ENCODE measurements around the gene LRRC52.

Gene LRRC52, protein sequence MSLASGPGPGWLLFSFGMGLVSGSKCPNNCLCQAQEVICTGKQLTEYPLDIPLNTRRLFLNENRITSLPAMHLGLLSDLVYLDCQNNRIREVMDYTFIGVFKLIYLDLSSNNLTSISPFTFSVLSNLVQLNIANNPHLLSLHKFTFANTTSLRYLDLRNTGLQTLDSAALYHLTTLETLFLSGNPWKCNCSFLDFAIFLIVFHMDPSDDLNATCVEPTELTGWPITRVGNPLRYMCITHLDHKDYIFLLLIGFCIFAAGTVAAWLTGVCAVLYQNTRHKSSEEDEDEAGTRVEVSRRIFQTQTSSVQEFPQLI

DNA sequence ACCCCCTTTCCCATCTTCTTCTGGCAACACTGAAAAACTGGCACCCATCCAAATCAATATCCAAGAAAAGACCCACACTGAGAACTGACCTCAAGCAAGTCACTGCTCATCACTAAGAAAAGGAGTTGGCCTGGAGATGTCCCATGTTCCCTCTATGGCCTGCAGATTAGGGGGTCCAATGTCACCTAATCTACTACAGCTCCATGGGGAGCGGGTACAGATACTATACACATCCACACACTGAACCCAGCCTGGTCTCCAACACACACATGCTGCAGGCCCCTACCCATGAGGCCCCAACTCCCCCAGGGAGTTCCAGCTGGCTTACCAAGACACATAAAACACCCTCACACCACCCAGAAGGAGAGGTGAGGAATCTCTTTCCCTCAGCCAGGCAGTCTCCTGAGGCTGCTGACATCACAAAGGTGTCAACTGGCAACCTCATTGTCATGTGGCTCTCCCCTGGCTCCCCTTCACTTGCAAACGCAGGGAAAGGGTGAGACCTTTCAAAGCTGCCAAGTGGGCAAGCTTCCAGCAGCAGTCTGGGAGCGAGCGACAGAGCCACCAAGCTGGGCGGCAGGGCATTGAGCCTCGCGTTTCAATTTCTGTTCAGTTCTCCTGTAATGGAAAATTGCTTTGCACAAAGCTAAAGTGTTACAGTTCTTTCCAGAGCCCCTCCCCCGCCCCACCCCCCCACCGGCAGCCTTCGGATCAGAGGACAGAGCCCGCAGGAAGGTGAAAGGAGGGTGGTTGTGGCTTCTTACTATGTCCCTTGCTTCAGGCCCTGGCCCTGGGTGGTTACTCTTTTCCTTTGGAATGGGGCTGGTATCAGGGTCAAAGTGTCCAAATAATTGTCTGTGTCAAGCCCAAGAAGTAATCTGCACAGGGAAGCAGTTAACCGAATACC, at the start of gene LRRC52:
Gene LRRC52, plus strand, starts transcription at position 469 of the 907 bp plus-strand sequence. Its CDS starts 297 bp downstream, at position 766.
- no peaks in the 10 kb centered on the region for H3K27me3 ChIP-seq (replicated peaks; ENCODE audit: insufficient read depth, low read length)
- DNase-seq: no peak

DNA sequence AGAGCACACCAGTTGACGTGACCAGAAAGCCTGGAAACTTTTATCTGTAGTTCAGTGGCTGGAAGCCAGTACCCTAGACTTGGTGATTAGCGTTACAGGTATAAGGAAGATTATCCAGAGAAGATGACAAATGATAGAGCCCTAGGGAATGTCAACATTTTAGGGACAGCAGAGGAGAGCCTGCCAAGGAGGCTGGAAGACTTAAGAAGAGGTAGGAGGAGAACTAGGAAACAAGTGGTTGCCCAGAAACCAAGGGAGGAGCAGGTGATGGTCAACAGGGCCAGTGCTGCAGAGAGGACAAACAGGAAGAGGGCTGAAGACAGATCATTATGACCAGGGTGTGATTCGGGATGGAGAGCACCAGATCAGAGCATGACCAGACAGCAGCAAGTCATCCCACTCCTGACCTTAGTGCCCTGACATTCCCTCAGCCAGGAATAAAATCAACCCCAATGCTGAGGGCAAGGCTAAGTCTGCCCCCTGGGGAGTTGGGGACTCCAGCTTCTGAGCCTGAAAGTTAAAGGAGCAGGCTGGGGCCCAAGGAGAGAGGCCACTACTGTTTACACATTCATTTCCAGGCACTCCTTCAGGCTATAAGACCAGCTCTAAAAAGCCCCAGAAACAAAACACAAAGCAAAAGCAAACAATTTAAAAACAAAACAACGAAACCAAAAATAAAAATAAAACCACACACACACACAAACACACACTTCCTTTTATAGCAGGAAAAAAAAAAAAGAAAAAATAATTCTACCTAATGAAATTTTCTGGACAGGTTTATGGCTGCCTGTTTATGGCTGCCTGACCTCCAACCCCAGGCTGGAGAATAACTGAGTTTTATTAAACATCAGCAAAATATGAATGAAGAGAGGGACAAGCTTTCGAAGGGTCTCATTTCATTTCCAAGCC, 48.6 kb upstream of the LRRC52 start:
- H3K4me3 ChIP-seq (ENCODE audit: low read length): no peak overlapping the region
- no peaks in the 10 kb centered on the region for H4K20me1 ChIP-seq (ENCODE audit: insufficient read depth, low read length)
- 0 out of 2 replicates have a peak overlapping the region, but pooled peaks have one; percentile 13 for H3K4me2 ChIP-seq (ENCODE audit: low read depth, low read length)
- no peaks in the 10 kb centered on the region for H3K9me2 ChIP-seq (replicated peaks; ENCODE audit: insufficient read depth, low read length)
- peaks cover 9% of the 10 kb centered on the region for H3K4me1 ChIP-seq (ENCODE audit: low read length)
- H3F3A ChIP-seq (ENCODE audit: insufficient read depth, low read length): no peaks in the 10 kb centered on the region
- H3K9me3 ChIP-seq (replicated peaks; ENCODE audit: insufficient read depth, low read length): no peaks in the 10 kb centered on the region
- no peaks in the 10 kb centered on the region for H3K36me3 ChIP-seq (replicated peaks; ENCODE audit: insufficient read depth, low read length)
- no peak overlapping the region for H3K9ac ChIP-seq (ENCODE audit: low read length)
- H2AFZ ChIP-seq (ENCODE audit: low read length): peak overlapping the region; percentile 56
- peak; percentile 32 for DNase-seq
- no peaks in the 10 kb centered on the region for H3K27me3 ChIP-seq (replicated peaks; ENCODE audit: insufficient read depth, low read length)
- TF ChIP-seq, protein P1, sequence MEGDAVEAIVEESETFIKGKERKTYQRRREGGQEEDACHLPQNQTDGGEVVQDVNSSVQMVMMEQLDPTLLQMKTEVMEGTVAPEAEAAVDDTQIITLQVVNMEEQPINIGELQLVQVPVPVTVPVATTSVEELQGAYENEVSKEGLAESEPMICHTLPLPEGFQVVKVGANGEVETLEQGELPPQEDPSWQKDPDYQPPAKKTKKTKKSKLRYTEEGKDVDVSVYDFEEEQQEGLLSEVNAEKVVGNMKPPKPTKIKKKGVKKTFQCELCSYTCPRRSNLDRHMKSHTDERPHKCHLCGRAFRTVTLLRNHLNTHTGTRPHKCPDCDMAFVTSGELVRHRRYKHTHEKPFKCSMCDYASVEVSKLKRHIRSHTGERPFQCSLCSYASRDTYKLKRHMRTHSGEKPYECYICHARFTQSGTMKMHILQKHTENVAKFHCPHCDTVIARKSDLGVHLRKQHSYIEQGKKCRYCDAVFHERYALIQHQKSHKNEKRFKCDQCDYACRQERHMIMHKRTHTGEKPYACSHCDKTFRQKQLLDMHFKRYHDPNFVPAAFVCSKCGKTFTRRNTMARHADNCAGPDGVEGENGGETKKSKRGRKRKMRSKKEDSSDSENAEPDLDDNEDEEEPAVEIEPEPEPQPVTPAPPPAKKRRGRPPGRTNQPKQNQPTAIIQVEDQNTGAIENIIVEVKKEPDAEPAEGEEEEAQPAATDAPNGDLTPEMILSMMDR (IDR thresholded peaks at IDR 0.05; ENCODE audit: low read length): no peak
- TF ChIP-seq EZH2phosphoT487 (IDR thresholded peaks at IDR 0.05; ENCODE audit: low read length): no peak
- no peaks in the 10 kb centered on the region for H3K79me2 ChIP-seq (ENCODE audit: low read length)
- H3K27ac ChIP-seq (ENCODE audit: low read length): no peak overlapping the region

More for the DNA sequence above, at the start of gene LRRC52:
- H3K4me2 ChIP-seq (ENCODE audit: low read depth, low read length): no peak within 1 kb of the TSS
- H4K20me1 ChIP-seq (ENCODE audit: insufficient read depth, low read length): no peaks in the 10 kb centered on the region
- TF ChIP-seq EZH2phosphoT487 (IDR thresholded peaks at IDR 0.05; ENCODE audit: low read length) (no peak), EZH2 (optimal IDR thresholded peaks at IDR 0.05; ENCODE audit: low read depth, low read length) (no peak)
- TF ChIP-seq, protein P1 (IDR thresholded peaks at IDR 0.05; ENCODE audit: low read length): no peak
- no peaks in the 10 kb centered on the region for H3K36me3 ChIP-seq (replicated peaks; ENCODE audit: insufficient read depth, low read length)
- no peak within 1 kb of the TSS for H3K27ac ChIP-seq (ENCODE audit: low read length)
- no peaks in the 10 kb centered on the region for H3K9me2 ChIP-seq (replicated peaks; ENCODE audit: insufficient read depth, low read length)
- no peaks in the 10 kb centered on the region for H3K79me2 ChIP-seq (ENCODE audit: low read length)
- H3F3A ChIP-seq (ENCODE audit: insufficient read depth, low read length): no peaks in the 10 kb centered on the region
- no peak within 1 kb of the TSS for H2AFZ ChIP-seq (ENCODE audit: low read length)
- H3K9me3 ChIP-seq (replicated peaks; ENCODE audit: insufficient read depth, low read length): no peaks in the 10 kb centered on the region
- H3K4me1 ChIP-seq (ENCODE audit: low read length): no peaks in the 10 kb centered on the region
- no peak within 1 kb of the TSS for H3K9ac ChIP-seq (ENCODE audit: low read length)
- H3K4me3 ChIP-seq (ENCODE audit: low read length): no peak within 1 kb of the TSS

DNA sequence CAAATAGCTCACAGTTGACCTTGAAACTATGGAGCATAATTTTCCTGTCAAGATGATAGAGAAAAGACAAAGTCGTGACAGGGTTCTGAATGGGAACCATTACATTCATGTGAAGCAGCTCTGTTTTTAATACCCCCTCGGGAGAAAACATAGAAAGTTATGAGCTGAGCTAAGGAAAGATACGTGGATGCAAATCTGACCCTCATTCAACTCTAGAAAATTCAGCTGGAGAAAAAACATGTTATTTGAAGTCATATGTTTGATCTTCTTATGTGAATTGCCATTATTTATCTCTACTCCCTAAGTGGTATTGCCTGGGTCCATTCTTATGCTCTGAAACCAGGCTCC, 48.0 kb upstream of the LRRC52 start:
- no peak overlapping the region for H3K9ac ChIP-seq (ENCODE audit: low read length)
- no peak overlapping the region for H3K27ac ChIP-seq (ENCODE audit: low read length)
- H3K36me3 ChIP-seq (replicated peaks; ENCODE audit: insufficient read depth, low read length): no peaks in the 10 kb centered on the region
- no peaks in the 10 kb centered on the region for H3K9me3 ChIP-seq (replicated peaks; ENCODE audit: insufficient read depth, low read length)
- H3K4me2 ChIP-seq (ENCODE audit: low read depth, low read length): no peak overlapping the region
- H3F3A ChIP-seq (ENCODE audit: insufficient read depth, low read length): no peaks in the 10 kb centered on the region
- TF ChIP-seq EZH2 (optimal IDR thresholded peaks at IDR 0.05; ENCODE audit: low read depth, low read length) (no peak), EZH2phosphoT487 (IDR thresholded peaks at IDR 0.05; ENCODE audit: low read length) (no peak)
- TF ChIP-seq, protein P1 (IDR thresholded peaks at IDR 0.05; ENCODE audit: low read length): no peak
- no peaks in the 10 kb centered on the region for H3K79me2 ChIP-seq (ENCODE audit: low read length)
- DNase-seq: no peak
- H4K20me1 ChIP-seq (ENCODE audit: insufficient read depth, low read length): no peaks in the 10 kb centered on the region
- H2AFZ ChIP-seq (ENCODE audit: low read length): no peak overlapping the region
- no peak overlapping the region for H3K4me3 ChIP-seq (ENCODE audit: low read length)
- peaks cover 9% of the 10 kb centered on the region for H3K4me1 ChIP-seq (ENCODE audit: low read length)
- no peaks in the 10 kb centered on the region for H3K27me3 ChIP-seq (replicated peaks; ENCODE audit: insufficient read depth, low read length)
- no peaks in the 10 kb centered on the region for H3K9me2 ChIP-seq (replicated peaks; ENCODE audit: insufficient read depth, low read length)
